Measurements from ENCODE around the gene RAB9A. TPM values are rescaled to one million over a fixed set of nuclear protein-coding genes. Genes with fewer than 3 reads are reported as not detected.

Gene RAB9A
- total and polyA plus RNA-seq, 9 of the 15 experiments (the other 6 are each of a cell fraction or from before 2014, with no cell fraction given): 13.5 to 20.8 (median 17.7) TPM

- TF ChIP-seq CBX8 (IDR thresholded peaks at IDR 0.05; ENCODE audit: borderline replicate concordance, extremely low read depth, low read depth, low read length, poor library complexity, severe bottlenecking): no peak
- TF ChIP-seq BMI1 (IDR thresholded peaks at IDR 0.05; ENCODE audit: low read length): no peak
- TF ChIP-seq, protein P1, sequence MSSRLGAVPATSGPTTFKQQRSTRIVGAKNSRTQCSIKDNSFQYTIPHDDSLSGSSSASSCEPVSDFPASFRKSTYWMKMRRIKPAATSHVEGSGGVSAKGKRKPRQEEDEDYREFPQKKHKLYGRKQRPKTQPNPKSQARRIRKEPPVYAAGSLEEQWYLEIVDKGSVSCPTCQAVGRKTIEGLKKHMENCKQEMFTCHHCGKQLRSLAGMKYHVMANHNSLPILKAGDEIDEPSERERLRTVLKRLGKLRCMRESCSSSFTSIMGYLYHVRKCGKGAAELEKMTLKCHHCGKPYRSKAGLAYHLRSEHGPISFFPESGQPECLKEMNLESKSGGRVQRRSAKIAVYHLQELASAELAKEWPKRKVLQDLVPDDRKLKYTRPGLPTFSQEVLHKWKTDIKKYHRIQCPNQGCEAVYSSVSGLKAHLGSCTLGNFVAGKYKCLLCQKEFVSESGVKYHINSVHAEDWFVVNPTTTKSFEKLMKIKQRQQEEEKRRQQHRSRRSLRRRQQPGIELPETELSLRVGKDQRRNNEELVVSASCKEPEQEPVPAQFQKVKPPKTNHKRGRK (tag; IDR thresholded peaks at IDR 0.05): no peak
- no peak for TF ChIP-seq FOXK1 (CRISPR knock-in tag; IDR thresholded peaks at IDR 0.05; ENCODE audit: borderline replicate concordance)
- peak; percentile 66 for TF ChIP-seq MGA (IDR thresholded peaks at IDR 0.05)
- no peak; the same call in 1 of the 2 replicates for TF ChIP-seq NCOR1 (IDR thresholded peaks at IDR 0.05)
- no peak for TF ChIP-seq TFAM (CRISPR knock-in tag; conservative IDR thresholded peaks at IDR 0.05)
- TF ChIP-seq TAF7 (tag; IDR thresholded peaks at IDR 0.05): 0 out of 2 replicates have a peak, but pooled peaks have one; percentile 21
- no peak for TF ChIP-seq RHOXF2B (CRISPR knock-in tag; conservative IDR thresholded peaks at IDR 0.05)
- TF ChIP-seq CREBBP (IDR thresholded peaks at IDR 0.05; ENCODE audit: low read depth, low read length): no peak
- TF ChIP-seq ZHX1 (conservative IDR thresholded peaks at IDR 0.05; ENCODE audit: low read length): no peak
Measured at GRCh38 chrX:13652850-13653693, 35.9 kb upstream of the RAB9A start, which contains the start of gene TCEANC (continued).
